H9 (cell line): ENCODE results near the gene WDR54. TPM values are rescaled to one million over a fixed set of nuclear protein-coding genes. Genes with fewer than 3 reads are reported as not detected.

Source experiments
- DNase-seq: peaks from one replicate; pipeline ENCODE4 v3.0.0-alpha.2; 2017
- H2AFZ ChIP-seq: one replicate; pipeline ENCODE4 v1.6.1; 2013; ENCODE audit warnings: mild to moderate bottlenecking, low read length, control low read depth, moderate library complexity
- H2AK5ac ChIP-seq: 2 replicates; pipeline ENCODE4 v1.6.1; 2013; ENCODE audit warnings: low read length, control low read depth, mixed read lengths; ENCODE audit not compliant: insufficient read length
- H2BK120ac ChIP-seq: one replicate; pipeline ENCODE4 v1.6.1; 2013; ENCODE audit warnings: low read depth, mild to moderate bottlenecking, low read length, control low read depth, inconsistent platforms; ENCODE audit not compliant: poor library complexity, severe bottlenecking
- H2BK12ac ChIP-seq: 2 replicates; pipeline ENCODE4 v1.6.1; 2013; ENCODE audit warnings: low read length, control low read depth, mixed read lengths, low read depth; ENCODE audit not compliant: insufficient read length
- H2BK15ac ChIP-seq: 2 replicates; pipeline ENCODE4 v1.6.1; 2013; ENCODE audit warnings: low read depth, low read length, control low read depth
- H2BK20ac ChIP-seq: one replicate; pipeline ENCODE4 v1.6.1; 2013; ENCODE audit warnings: low read depth, mild to moderate bottlenecking, low read length, control low read depth, inconsistent platforms; ENCODE audit not compliant: poor library complexity, severe bottlenecking
- H2BK5ac ChIP-seq: 2 replicates; pipeline ENCODE4 v1.6.1; 2013; ENCODE audit warnings: low read length, control low read depth, mixed read lengths; ENCODE audit not compliant: insufficient read length
- H3K14ac ChIP-seq: 2 replicates; pipeline ENCODE4 v1.6.1; 2013; ENCODE audit warnings: low read length, control low read depth; ENCODE audit not compliant: insufficient read depth
- H3K18ac ChIP-seq: 2 replicates; pipeline ENCODE4 v1.6.1; 2013; ENCODE audit warnings: low read depth, mild to moderate bottlenecking, mixed read lengths, low read length, control low read depth; ENCODE audit not compliant: insufficient read length
- H3K23ac ChIP-seq: 2 replicates; pipeline ENCODE4 v1.6.1; 2013; ENCODE audit warnings: low read length, control low read depth, mixed read lengths, low read depth; ENCODE audit not compliant: insufficient read length
- H3K23me2 ChIP-seq: 2 replicates; pipeline ENCODE4 v1.6.1; 2013; ENCODE audit warnings: low read depth, mild to moderate bottlenecking, mixed read lengths, low read length, control low read depth; ENCODE audit not compliant: insufficient read length, poor library complexity, severe bottlenecking
- H3K27ac ChIP-seq: 2 replicates; pipeline ENCODE4 v1.5.1; 2013; ENCODE audit warnings: low read length, control low read depth, mixed read lengths, low read depth; ENCODE audit not compliant: insufficient read length
- H3K27me3 ChIP-seq: 2 replicates; pipeline ENCODE4 v1.6.1; 2013; ENCODE audit warnings: low read length, control low read depth, inconsistent platforms; ENCODE audit not compliant: insufficient read depth
- H3K4ac ChIP-seq: 2 replicates; pipeline ENCODE4 v1.6.1; 2013; ENCODE audit warnings: low read depth, mild to moderate bottlenecking, control low read depth, inconsistent platforms, low read length, moderate library complexity
- H3K4me1 ChIP-seq: 2 replicates; pipeline ENCODE4 v1.6.1; 2013; ENCODE audit warnings: low read length, control low read depth, inconsistent platforms; ENCODE audit not compliant: insufficient read depth
- H3K4me2 ChIP-seq: 2 replicates; pipeline ENCODE4 v1.6.1; 2013; ENCODE audit warnings: low read length, control low read depth, mixed read lengths; ENCODE audit not compliant: insufficient read length, insufficient read depth
- H3K56ac ChIP-seq: 2 replicates; pipeline ENCODE4 v1.6.1; 2013; ENCODE audit warnings: low read depth, mild to moderate bottlenecking, mixed read lengths, low read length, control low read depth; ENCODE audit not compliant: insufficient read length
- H3K79me1 ChIP-seq: 2 replicates; pipeline ENCODE4 v1.6.1; 2013; ENCODE audit warnings: low read depth, mild to moderate bottlenecking, moderate library complexity, low read length, control low read depth, inconsistent platforms; ENCODE audit not compliant: insufficient read depth, poor library complexity, severe bottlenecking
- H3K79me2 ChIP-seq: 2 replicates; pipeline ENCODE4 v1.6.1; 2013; ENCODE audit warnings: low read length, control low read depth, inconsistent platforms; ENCODE audit not compliant: insufficient read depth
- H3K9ac ChIP-seq: 2 replicates; pipeline ENCODE4 v1.6.1; 2013; ENCODE audit warnings: low read length, control low read depth, mixed read lengths; ENCODE audit not compliant: insufficient read length; ENCODE audit errors: extremely low read depth
- H3K9me3 ChIP-seq: one replicate; pipeline ENCODE4 v1.6.1; 2013; ENCODE audit warnings: low read depth, low read length, inconsistent platforms; ENCODE audit not compliant: control insufficient read depth
- H3T11ph ChIP-seq: one replicate; pipeline ENCODE4 v1.6.1; 2013; ENCODE audit warnings: mild to moderate bottlenecking, low read length, control low read depth, inconsistent platforms
- H4K20me1 ChIP-seq: one replicate; pipeline ENCODE4 v1.6.1; 2013; ENCODE audit not compliant: control insufficient read depth, insufficient read length, insufficient read depth
- H4K5ac ChIP-seq: 2 replicates; pipeline ENCODE4 v1.6.1; 2013; ENCODE audit warnings: low read depth, mild to moderate bottlenecking, mixed read lengths, low read length, control low read depth; ENCODE audit not compliant: insufficient read length
- H4K8ac ChIP-seq: replicated peaks from 2 replicates; pipeline ENCODE4 v1.6.1; 2013; ENCODE audit warnings: low read length, control low read depth, mixed read lengths, low read depth; ENCODE audit not compliant: insufficient read length
- H4K91ac ChIP-seq: 2 replicates; pipeline ENCODE4 v1.6.1; 2013; ENCODE audit warnings: low read depth, mild to moderate bottlenecking, moderate library complexity, mixed read lengths, low read length, control low read depth; ENCODE audit not compliant: insufficient read length
- H3K27ac Mint-ChIP-seq, 3 experiments: 2 replicates in 2 of 3; 3 replicates in 1 of 3; pipeline ENCODE4 v1.8.0; 2020 to 2021; ENCODE audit warnings: mixed read lengths in 3 of 3, mild to moderate bottlenecking in 1 of 3, moderate library complexity in 1 of 3
- H3K27me3 Mint-ChIP-seq: 2 replicates; pipeline ENCODE4 v1.8.0; 2021; ENCODE audit warnings: low read depth, mild to moderate bottlenecking, moderate library complexity, mixed read lengths
- H3K36me3 Mint-ChIP-seq, 3 experiments: 2 replicates in 2 of 3; 3 replicates in 1 of 3; pipeline ENCODE4 v1.8.0; 2020 to 2021; ENCODE audit warnings: low read depth in 3 of 3, mixed read lengths in 3 of 3; ENCODE audit not compliant: insufficient read depth in 1 of 3
- H3K4me1 Mint-ChIP-seq, 2 experiments: 2 replicates each; pipeline ENCODE4 v1.8.0; 2020; ENCODE audit warnings: mixed read lengths in 2 of 2
- H3K4me3 Mint-ChIP-seq, 2 experiments: 2 replicates in 1 of 2; 3 replicates in 1 of 2; pipeline ENCODE4 v1.8.0; 2020 to 2021; ENCODE audit warnings: mild to moderate bottlenecking in 2 of 2, mixed read lengths in 2 of 2, moderate library complexity in 1 of 2
- H3K9me3 Mint-ChIP-seq, 2 experiments: 2 replicates in 1 of 2; 3 replicates in 1 of 2; pipeline ENCODE4 v1.8.0; 2020; ENCODE audit warnings: mild to moderate bottlenecking in 2 of 2, mixed read lengths in 2 of 2, moderate library complexity in 1 of 2
- WGBS: extraction: QIAGEN DNeasy Blood & Tissue Kit; methylation state at CpG from one replicate; pipeline ENCODE4 v1.1.7; 2013; ENCODE audit warnings: missing lambda C conversion rate, low lambda C conversion rate, mixed read lengths; ENCODE audit not compliant: insufficient read length; ENCODE audit errors: extremely low coverage; 5-methylcytosine and 5-hydroxymethylcytosine counted together
- total RNA-seq: library from RNA; stranded (reverse); gene quantifications from 2 replicates; pipeline ENCODE4 v1.2.1, GENCODE V29; 2021
- TF ChIP-seq, protein P1 (sequence below): fragments of 200-600 bp; sonication (generic); conservative IDR thresholded peaks from 3 replicates; pipeline ENCODE4 v1.8.0; 2021; ENCODE audit warnings: antibody characterized with exemption, mild to moderate bottlenecking

The WDR54 gene
- total RNA-seq, 1 experiment from 2014 or later, result 66.4 TPM

DNA sequence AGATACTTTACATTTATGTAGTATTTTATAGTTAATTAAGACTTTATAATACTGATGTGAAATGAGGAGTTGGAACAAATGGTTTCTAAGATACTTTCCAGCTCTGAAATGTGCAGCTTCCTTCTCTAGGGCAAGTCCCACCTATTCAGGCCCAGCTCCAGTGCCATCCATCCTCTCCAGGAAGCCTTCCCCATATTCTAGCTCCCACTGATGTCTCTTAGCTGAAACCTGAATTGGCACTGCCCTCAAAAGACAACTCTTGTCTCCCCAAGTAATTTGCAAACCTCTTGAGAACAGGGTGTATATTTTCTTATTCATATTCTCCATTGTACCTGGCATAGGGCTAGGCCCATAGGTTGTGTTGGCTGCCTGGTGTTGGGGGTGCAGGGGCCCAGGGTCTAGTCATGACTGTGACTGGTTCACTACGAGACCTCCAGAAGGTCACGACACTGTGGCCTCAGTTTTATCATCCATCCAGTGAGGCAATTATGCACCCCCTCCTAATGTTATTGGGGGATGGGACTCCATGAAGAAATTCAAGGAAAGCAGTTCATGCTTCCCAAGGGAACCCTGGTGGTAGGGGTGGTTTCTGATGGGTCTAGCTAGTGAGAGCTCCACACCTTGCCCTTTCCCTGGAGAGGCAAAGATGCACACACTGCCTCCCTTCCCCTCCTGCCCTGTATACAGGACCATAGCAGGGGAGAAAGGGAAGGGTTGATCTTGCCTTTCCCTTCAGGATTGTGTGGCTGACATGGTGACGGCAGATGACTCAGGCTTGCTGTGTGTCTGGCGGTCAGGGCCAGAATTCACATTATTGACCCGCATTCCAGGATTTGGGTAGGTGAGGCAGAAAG, 2.8 kb downstream of the WDR54 start:
- Histone ChIP-seq H4K91ac (no peak overlapping the region), H2BK120ac (no peak overlapping the region), H2BK5ac (no peak overlapping the region), H2BK20ac (no peak overlapping the region), H2BK12ac (no peak overlapping the region), H3K79me2 (no peaks in the 10 kb centered on the region), H3K27ac (no peak overlapping the region), H3K79me1 (no peaks in the 10 kb centered on the region), H4K8ac (no peak overlapping the region), H3K4me2 (no peak overlapping the region), H2AFZ (no peak overlapping the region), H3K18ac (no peak overlapping the region), H3K9ac (no peak overlapping the region), H3K14ac (no peak overlapping the region), H2AK5ac (no peak overlapping the region), H3K23me2 (peaks cover 9% of the 10 kb centered on the region), H3K4ac (no peak overlapping the region), H3K23ac (no peak overlapping the region), H3K27me3 (no peaks in the 10 kb centered on the region), H3K4me1 (no peaks in the 10 kb centered on the region), H2BK15ac (no peak overlapping the region), H3K9me3 (no peaks in the 10 kb centered on the region), H4K20me1 (no peaks in the 10 kb centered on the region), H4K5ac (no peak overlapping the region), H3T11ph (no peak overlapping the region), H3K56ac (no peak overlapping the region)
- no peak for DNase-seq
- Mint-ChIP-seq H3K27ac (peak overlapping the region in 2 of 3 experiments; percentile 43 to 55; a peak in 2 of 7 replicates), H3K27me3 (peaks cover 25% of the 10 kb centered on the region), H3K4me3 (0 out of 5 replicates have a peak overlapping the region, but pooled peaks of 1 of the 2 experiments have one; percentile 5), H3K9me3 (no peaks in the 10 kb centered on the region; a peak in 1 of 5 replicates), H3K36me3 (peaks cover 24 to 55% (median 51%) of the 10 kb centered on the region in 3 experiments), H3K4me1 (peaks cover 11 to 14% of the 10 kb centered on the region in 2 experiments)
- no CpG with 5 or more reads among the region's 5 CpGs for WGBS
- TF ChIP-seq, protein P1, sequence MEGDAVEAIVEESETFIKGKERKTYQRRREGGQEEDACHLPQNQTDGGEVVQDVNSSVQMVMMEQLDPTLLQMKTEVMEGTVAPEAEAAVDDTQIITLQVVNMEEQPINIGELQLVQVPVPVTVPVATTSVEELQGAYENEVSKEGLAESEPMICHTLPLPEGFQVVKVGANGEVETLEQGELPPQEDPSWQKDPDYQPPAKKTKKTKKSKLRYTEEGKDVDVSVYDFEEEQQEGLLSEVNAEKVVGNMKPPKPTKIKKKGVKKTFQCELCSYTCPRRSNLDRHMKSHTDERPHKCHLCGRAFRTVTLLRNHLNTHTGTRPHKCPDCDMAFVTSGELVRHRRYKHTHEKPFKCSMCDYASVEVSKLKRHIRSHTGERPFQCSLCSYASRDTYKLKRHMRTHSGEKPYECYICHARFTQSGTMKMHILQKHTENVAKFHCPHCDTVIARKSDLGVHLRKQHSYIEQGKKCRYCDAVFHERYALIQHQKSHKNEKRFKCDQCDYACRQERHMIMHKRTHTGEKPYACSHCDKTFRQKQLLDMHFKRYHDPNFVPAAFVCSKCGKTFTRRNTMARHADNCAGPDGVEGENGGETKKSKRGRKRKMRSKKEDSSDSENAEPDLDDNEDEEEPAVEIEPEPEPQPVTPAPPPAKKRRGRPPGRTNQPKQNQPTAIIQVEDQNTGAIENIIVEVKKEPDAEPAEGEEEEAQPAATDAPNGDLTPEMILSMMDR, result no peak
